Pancreas (tissue), 10 donors: ENCODE data around the gene C12orf76. TPM values are rescaled to one million over a fixed set of nuclear protein-coding genes. Genes with fewer than 3 reads are reported as not detected.

Experiments
- ATAC-seq, 4 donors: fragments of 200-7000 bp; cut with Tn5 transposase; one replicate each; pipeline versions ENCODE4 v1.8.0 to v1.9.1; 2020; ENCODE audit warnings: mild to moderate bottlenecking in 4 of 4, moderate library complexity in 4 of 4
- DNase-seq, 6 donors: peaks; one replicate each; pipeline ENCODE4 v3.0.0-alpha.2; 2020
- FAIRE-seq: peaks from 2 replicates; lab custom pipeline; 2012; peaks lifted over from hg19 to GRCh38; lab: Jason Lieb, UNC
- H3K27ac ChIP-seq, 4 donors: fragments of 200-600 bp; sonication (generic); 1 replicate in 3 of 4; 2 replicates in 1 of 4; pipeline versions ENCODE4 v1.5.0 to v1.8.0; 2020
- H3K27me3 ChIP-seq, 4 donors: fragments of 200-600 bp; one replicate each; pipeline ENCODE4 v1.8.0; 2021
- H3K36me3 ChIP-seq, 3 donors: fragments of 200-600 bp; sonication (generic) in 1 of 3; one replicate each; pipeline versions ENCODE4 v1.5.0 to v1.8.0; 2020 to 2021
- H3K4me1 ChIP-seq, 3 donors: fragments of 200-600 bp; one replicate each; pipeline ENCODE4 v1.8.0; 2021
- H3K4me3 ChIP-seq, 4 donors: fragments of 200-600 bp; sonication (generic) in 2 of 4; one replicate each; pipeline versions ENCODE4 v1.5.0 to v1.8.0; 2020 to 2021
- H3K9me3 ChIP-seq, 4 donors: fragments of 200-600 bp; one replicate each; pipeline ENCODE4 v1.8.0; 2021
- WGBS, 2 donors: extraction: QIAGEN DNeasy Blood & Tissue Kit; methylation state at CpG; one replicate each; pipeline ENCODE4 v1.1.7; 2013; 5-methylcytosine and 5-hydroxymethylcytosine counted together
- intact Hi-C, 3 donors: fragments of 100-400 bp; cut with DNase I; formaldehyde crosslinking; loops; one replicate each; pipeline versions ENCODE4 v1.11.1 to v1.14.2; 2022
- polyA plus RNA-seq, 2 donors: library from polyadenylated mRNA; stranded (reverse); fragments of 200-250 nt; gene quantifications; one replicate each; pipeline ENCODE4 v1.2.3, GENCODE V29; 2013
- total RNA-seq, 6 donors: library from RNA; stranded (reverse); fragmentation: NEBNext Ultra II Directional in 4 of 6; extraction: Animal tissue kit (Norgen Biotek cat#: 25700) in 4 of 6; gene quantifications; one replicate each; pipeline versions ENCODE4 v1.2.1 to v1.2.4, GENCODE V29; 2021 to 2023
- TF ChIP-seq, protein P1 (sequence below), 4 donors: fragments of 200-600 bp; sonication (generic) in 3 of 4; IDR thresholded peaks; one replicate each; pipeline versions ENCODE4 v1.5.0 to v1.8.0; 2021; ENCODE audit warnings: antibody characterized with exemption in 4 of 4
- donor health status: healthy with polysubstance abuse.
- donor health status: DM: no; HTN: no; CAD: no; lungs with moderate emphysema.
- donor health status: DM: no; HTN: no; CAD: no.
- donor health status: control.
- donor health status: control.
- donor health status: Bipolar disorder and iron deficiency.
- donor health status: DM: yes; HTN: yes; CAD: no.
- donor health status: DM: no; HTN: no; CAD: no.
- donor health status: DM: no; HTN: no; CAD: no.
- donor health status: DM: yes; HTN: yes; CAD: no.

C12orf76 gene
- total and polyA plus RNA-seq, 8 donors = 4.3 to 17.0 (median 6.1) TPM

DNA sequence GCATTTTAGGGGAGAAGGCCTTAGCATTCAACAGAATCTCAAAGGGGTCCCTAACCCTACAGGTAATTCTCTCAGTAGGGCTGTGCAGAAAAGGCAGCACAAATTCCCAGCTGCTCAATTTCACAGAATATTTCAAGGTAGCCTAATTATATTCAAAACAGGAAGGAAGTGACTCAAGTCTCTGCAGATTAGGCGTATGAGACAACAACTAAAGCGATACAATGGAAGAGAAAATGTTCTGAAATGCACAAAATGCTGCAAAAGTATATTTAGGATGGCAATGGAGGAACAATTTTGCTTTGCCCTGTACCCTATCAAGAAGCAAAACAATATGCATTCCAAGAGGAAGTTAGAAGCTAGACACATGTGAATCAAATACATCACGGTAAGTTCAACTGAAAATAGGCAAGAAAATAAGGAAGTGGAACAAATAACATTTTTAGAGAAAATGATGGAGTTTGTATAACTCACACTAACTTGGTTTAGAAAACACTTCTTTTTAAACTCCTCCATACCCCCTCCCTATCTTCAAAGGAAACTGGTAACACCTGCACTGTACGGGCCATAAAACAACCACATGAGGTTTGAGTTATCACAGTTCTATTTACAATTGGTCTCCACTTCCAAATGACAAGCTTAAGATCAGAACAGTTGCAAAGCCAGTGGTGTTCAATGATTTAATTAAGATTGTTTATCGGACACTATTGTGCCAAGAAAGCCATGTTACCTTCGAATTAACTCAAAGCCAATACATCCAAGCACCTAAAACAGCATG lies 53.7 kb downstream of the C12orf76 start:
- WGBS, 2 donors = 15 to 21% methylated on average over 6 of the region's 6 CpGs
- H3K36me3 ChIP-seq = peaks cover 5 to 6% (median 6%) of the 10 kb centered on the region in 3 donors
- no peaks in the 10 kb centered on the region for H3K9me3 ChIP-seq
- no peaks in the 10 kb centered on the region for H3K27me3 ChIP-seq
- H3K27ac ChIP-seq = peak overlapping the region in 3 of 4 donors; percentile 69 to 87 (median 86)
- TF ChIP-seq, protein P1, sequence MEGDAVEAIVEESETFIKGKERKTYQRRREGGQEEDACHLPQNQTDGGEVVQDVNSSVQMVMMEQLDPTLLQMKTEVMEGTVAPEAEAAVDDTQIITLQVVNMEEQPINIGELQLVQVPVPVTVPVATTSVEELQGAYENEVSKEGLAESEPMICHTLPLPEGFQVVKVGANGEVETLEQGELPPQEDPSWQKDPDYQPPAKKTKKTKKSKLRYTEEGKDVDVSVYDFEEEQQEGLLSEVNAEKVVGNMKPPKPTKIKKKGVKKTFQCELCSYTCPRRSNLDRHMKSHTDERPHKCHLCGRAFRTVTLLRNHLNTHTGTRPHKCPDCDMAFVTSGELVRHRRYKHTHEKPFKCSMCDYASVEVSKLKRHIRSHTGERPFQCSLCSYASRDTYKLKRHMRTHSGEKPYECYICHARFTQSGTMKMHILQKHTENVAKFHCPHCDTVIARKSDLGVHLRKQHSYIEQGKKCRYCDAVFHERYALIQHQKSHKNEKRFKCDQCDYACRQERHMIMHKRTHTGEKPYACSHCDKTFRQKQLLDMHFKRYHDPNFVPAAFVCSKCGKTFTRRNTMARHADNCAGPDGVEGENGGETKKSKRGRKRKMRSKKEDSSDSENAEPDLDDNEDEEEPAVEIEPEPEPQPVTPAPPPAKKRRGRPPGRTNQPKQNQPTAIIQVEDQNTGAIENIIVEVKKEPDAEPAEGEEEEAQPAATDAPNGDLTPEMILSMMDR (IDR thresholded peaks at IDR 0.05) = no peak
- intact Hi-C loops = loop anchor here in 1 of 3 donors (10.0 kb wide), 1 partner anchor 50 kb away; no protein-coding TSS in a partner anchor
- ATAC-seq = peak in 1 of 4 donors; percentile 6
- FAIRE-seq = no peak
- H3K4me1 ChIP-seq = peaks cover 6 to 34% (median 22%) of the 10 kb centered on the region in 3 donors
- H3K4me3 ChIP-seq = peak overlapping the region; percentile 69 to 99 (median 84)
- no peak for DNase-seq

DNA sequence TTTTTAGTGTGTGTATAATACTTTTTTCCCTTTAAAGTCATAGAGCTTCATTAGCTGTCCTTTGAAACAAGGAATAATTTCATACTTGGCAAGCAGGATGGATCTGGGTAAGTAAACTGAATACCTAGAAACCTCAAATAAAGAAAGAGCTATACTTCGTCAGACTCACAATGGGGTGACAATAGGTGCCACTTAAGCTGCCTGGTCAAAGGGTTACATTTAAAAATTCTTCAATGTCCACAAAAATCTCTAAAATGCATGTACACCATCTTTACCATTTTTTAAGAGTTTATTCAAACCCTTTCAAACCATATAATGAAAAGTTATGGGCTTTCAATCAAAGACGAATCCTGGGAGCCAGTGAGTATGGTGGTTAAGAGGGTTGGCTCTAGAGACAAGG lies 55.2 kb downstream of the C12orf76 start:
- intact Hi-C loops = loop anchor here in 1 of 3 donors (10.0 kb wide), 1 partner anchor 48 kb away; no protein-coding TSS in a partner anchor
- no peaks in the 10 kb centered on the region for H3K9me3 ChIP-seq
- DNase-seq (no peak), FAIRE-seq (no peak), ATAC-seq (no peak)
- H3K27me3 ChIP-seq = no peaks in the 10 kb centered on the region
- H3K4me1 ChIP-seq = peaks cover 4 to 31% (median 22%) of the 10 kb centered on the region in 3 donors
- H3K27ac ChIP-seq = no peak overlapping the region
- 52 to 54% methylated on average over 2 of the region's 2 CpGs for WGBS, 2 donors
- H3K4me3 ChIP-seq = no peak overlapping the region
- peaks cover 5 to 10% (median 9%) of the 10 kb centered on the region in 3 donors for H3K36me3 ChIP-seq
- TF ChIP-seq, protein P1 (IDR thresholded peaks at IDR 0.05) = no peak

DNA sequence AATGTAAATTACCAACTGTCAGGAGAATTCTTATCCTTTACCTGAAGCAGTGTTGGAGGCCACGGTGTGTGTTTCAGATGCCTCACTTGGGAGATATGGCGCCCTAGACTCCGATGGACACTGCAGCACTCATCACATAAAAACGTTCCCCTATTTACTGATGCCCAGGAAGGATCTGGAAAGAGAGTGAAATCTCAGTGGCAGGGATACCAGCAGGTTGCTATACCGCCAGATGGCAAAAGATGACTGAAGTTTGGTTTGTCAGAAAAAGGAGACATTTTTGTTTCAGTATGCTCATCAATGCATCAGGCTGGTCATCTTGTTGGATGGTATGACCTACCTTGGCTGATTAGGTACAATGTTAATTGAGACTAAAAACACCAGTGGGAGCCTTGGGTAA lies 56.7 kb downstream of the C12orf76 start:
- Histone ChIP-seq H3K9me3 (no peaks in the 10 kb centered on the region), H3K4me1 (peaks cover 4 to 30% (median 22%) of the 10 kb centered on the region in 3 donors), H3K4me3 (no peak overlapping the region), H3K27me3 (no peaks in the 10 kb centered on the region), H3K36me3 (peaks cover 5 to 24% (median 13%) of the 10 kb centered on the region in 3 donors), H3K27ac (no peak overlapping the region)
- ATAC-seq = no peak
- DNase-seq = no peak
- WGBS, 2 donors = 89 to 94% methylated on average over 5 of the region's 5 CpGs
- TF ChIP-seq, protein P1 (IDR thresholded peaks at IDR 0.05) = no peak
- no peak for FAIRE-seq
- intact Hi-C loops = loop anchor here in 1 of 3 donors (10.0 kb wide), 1 partner anchor 47 kb away; no protein-coding TSS in a partner anchor

Other genes with a start within 250 kb of the C12orf76 start
- gene TRPV4, start 215.1 kb downstream of the C12orf76 start, total RNA-seq = 1 to 10 TPM; 1.9 to 4.8 (median 3.6) TPM
- 1 to 10 TPM; 3.9 to 4.9 TPM for gene TRPV4, start 215.1 kb downstream of the C12orf76 start, polyA plus RNA-seq
- 10 to 100 TPM; 14.7 to 24.9 (median 19.3) TPM for gene GLTP, start 168.0 kb downstream of the C12orf76 start, total RNA-seq
- gene GLTP, start 168.0 kb downstream of the C12orf76 start, polyA plus RNA-seq = 10 to 100 TPM; 16.2 TPM
- 10 to 100 TPM in 3 of 6 donors, 1 to 10 TPM in 3; 8.4 to 11.9 (median 10.2) TPM for gene TCHP, start 148.2 kb downstream of the C12orf76 start, total RNA-seq
- gene TCHP, start 148.2 kb downstream of the C12orf76 start, polyA plus RNA-seq = 10 to 100 TPM; 10.8 to 20.9 TPM
- 10 to 100 TPM; 24.7 to 38.8 (median 33.6) TPM for gene GIT2, start 52.2 kb downstream of the C12orf76 start, total RNA-seq
- gene GIT2, start 52.2 kb downstream of the C12orf76 start, polyA plus RNA-seq = 10 to 100 TPM; 16.5 to 21.8 TPM
- gene ANKRD13A, start 49.1 kb downstream of the C12orf76 start, total RNA-seq = 10 to 100 TPM; 14.0 to 29.7 (median 16.7) TPM
- 10 to 100 TPM; 10.7 to 25.7 TPM for gene ANKRD13A, start 49.1 kb downstream of the C12orf76 start, polyA plus RNA-seq
- gene IFT81, start 75.8 kb upstream of the C12orf76 start, total RNA-seq = 1 to 10 TPM; 2.1 to 5.9 (median 3.4) TPM
- 1 to 10 TPM; 2.5 to 7.2 TPM for gene IFT81, start 75.8 kb upstream of the C12orf76 start, polyA plus RNA-seq
- gene ATP2A2, start 232.7 kb upstream of the C12orf76 start, total RNA-seq = 10 to 100 TPM; 35.0 to 79.7 (median 60.3) TPM
- 10 to 100 TPM; 16.3 to 36.7 TPM for gene ATP2A2, start 232.7 kb upstream of the C12orf76 start, polyA plus RNA-seq